DOHH2 (cell line): ENCODE results near the gene KCNN3.

Source experiments
- CTCF ChIP-seq: fragments of 200-600 bp; sonication (generic); IDR thresholded peaks from one replicate; pipeline ENCODE4 v1.5.1; 2014; ENCODE audit warnings: antibody characterized with exemption, mild to moderate bottlenecking, low read depth, low read length; ENCODE audit not compliant: poor library complexity, severe bottlenecking
- EZH2phosphoT487 ChIP-seq: fragments of 200-600 bp; sonication (generic); IDR thresholded peaks from 2 replicates; pipeline ENCODE4 v1.6.1; 2017; ENCODE audit warnings: borderline replicate concordance, mild to moderate bottlenecking, antibody characterized with exemption, low read length, moderate library complexity, mixed read lengths

GRCh38 chr1:154786804-154787570 is 83.1 kb downstream of the KCNN3 start:
- TF ChIP-seq CTCF (no peak), EZH2phosphoT487 (no peak)
